Naive thymus-derived CD8-positive, alpha-beta T cell (primary cell): Measurements from ENCODE around the gene HTRA1. TPM values are rescaled to one million over a fixed set of nuclear protein-coding genes. Genes with fewer than 3 reads are reported as not detected.
A peak's percentile ranks its signal among the peaks of the same experiment; 100 is the strongest.

ENCODE experiments used
- ATAC-seq, 2 donors: fragments of 150-1000 bp; cut with Tn5 transposase in 1 of 2; sonication (Bioruptor Pico), chemical (Tn5 transposase) in 1 of 2; 1 replicate in 1 of 2; 2 replicates in 1 of 2; pipeline ENCODE4 v1.10.0; 2021; ENCODE audit warnings: mild to moderate bottlenecking in 2 of 2, moderate library complexity in 2 of 2
- POLR2A ChIA-PET: fragments of 350-600 bp; sonication (Branson Sonifier 250); formaldehyde crosslinking; loops from one replicate; lab custom pipeline; 2021; ENCODE audit warnings: antibody characterized with exemption; lab: Charles Lee
- DNase-seq, 10 donors: peaks; one replicate each; pipeline versions ENCODE4 v3.0.0 to v3.0.0-alpha.2; 2020 to 2022
- H3K27ac Mint-ChIP-seq, 10 donors: one replicate each; pipeline ENCODE4 v1.8.0; 2020 to 2022; ENCODE audit warnings: mild to moderate bottlenecking in 10 of 10, mixed read lengths in 10 of 10, moderate library complexity in 4 of 10, inconsistent platforms in 1 of 10
- H3K27me3 Mint-ChIP-seq, 5 donors: one replicate each; pipeline ENCODE4 v1.8.0; 2021 to 2022; ENCODE audit warnings: mixed read lengths in 5 of 5
- H3K36me3 Mint-ChIP-seq, 3 donors: one replicate each; pipeline ENCODE4 v1.8.0; 2020 to 2022; ENCODE audit warnings: mixed read lengths in 3 of 3, mild to moderate bottlenecking in 2 of 3, inconsistent platforms in 1 of 3
- H3K4me1 Mint-ChIP-seq, 4 donors: one replicate each; pipeline ENCODE4 v1.8.0; 2021 to 2022; ENCODE audit warnings: mixed read lengths in 4 of 4
- H3K4me3 Mint-ChIP-seq, 10 donors: one replicate each; pipeline ENCODE4 v1.8.0; 2020 to 2022; ENCODE audit warnings: mild to moderate bottlenecking in 10 of 10, mixed read lengths in 10 of 10, moderate library complexity in 6 of 10, inconsistent platforms in 1 of 10
- H3K9me3 Mint-ChIP-seq, 9 donors: one replicate each; pipeline ENCODE4 v1.8.0; 2020 to 2022; ENCODE audit warnings: mixed read lengths in 9 of 9, mild to moderate bottlenecking in 3 of 9, inconsistent platforms in 1 of 9, moderate library complexity in 1 of 9
- polyA plus RNA-seq, 3 donors: library from polyadenylated mRNA; unstranded; fragments of 300-500 nt; fragmentation: Illumina TruSeq; gene quantifications; one replicate each; pipeline ENCODE4 v1.2.3, GENCODE V29; 2021
- total RNA-seq, 8 experiments: library from RNA in 2 of 8; stranded (reverse) in 2 of 8; gene quantifications; one replicate each; pipeline ENCODE4 v1.2.3 and lab custom pipeline; 2021 to 2026

HTRA1 gene
- total and polyA plus RNA-seq, 5 experiments from 2014 or later = not detected

DNA sequence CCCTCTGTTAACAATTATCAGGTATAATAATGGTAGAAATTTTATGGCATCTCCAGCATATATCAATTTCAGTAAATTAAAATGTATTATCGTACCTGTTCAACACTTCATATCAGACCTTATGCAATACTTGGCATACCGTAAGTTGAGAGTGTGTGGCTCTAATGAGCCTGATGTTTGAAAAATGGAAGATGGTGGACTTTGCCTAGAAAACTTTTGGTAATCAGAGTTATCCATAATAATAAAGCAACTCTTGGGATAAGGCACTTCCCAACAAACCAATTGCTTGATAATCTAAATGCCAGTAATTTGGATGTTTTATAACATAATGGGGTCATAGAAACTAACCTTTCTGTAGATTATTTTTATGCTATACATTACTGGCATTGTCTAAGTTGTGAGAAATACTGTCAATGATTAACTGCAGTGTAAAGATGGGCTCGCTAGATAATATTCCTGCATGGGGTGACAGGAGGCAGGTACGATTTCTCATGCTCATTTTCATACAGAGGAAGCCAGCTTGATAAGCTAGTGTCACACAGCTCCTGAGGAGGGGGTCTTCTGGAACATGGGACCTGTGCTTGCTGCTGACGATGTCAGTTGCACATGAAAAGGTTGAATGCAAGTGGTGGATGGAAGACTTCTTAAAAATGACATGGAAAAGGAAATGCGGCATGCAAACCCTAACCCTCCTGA is 71.4 kb downstream of the HTRA1 start:
- Mint-ChIP-seq H3K4me3 (no peak overlapping the region), H3K27me3 (peaks cover 5 to 21% (median 9%) of the 10 kb centered on the region in 5 donors), H3K27ac (no peak overlapping the region), H3K9me3 (peaks cover 0 to 4% (median 0%) of the 10 kb centered on the region in 9 donors), H3K4me1 (peaks cover 0 to 4% (median 0%) of the 10 kb centered on the region in 4 donors), H3K36me3 (no peaks in the 10 kb centered on the region)
- ATAC-seq (no peak), DNase-seq (no peak)
- POLR2A ChIA-PET = no interaction called here

DNA sequence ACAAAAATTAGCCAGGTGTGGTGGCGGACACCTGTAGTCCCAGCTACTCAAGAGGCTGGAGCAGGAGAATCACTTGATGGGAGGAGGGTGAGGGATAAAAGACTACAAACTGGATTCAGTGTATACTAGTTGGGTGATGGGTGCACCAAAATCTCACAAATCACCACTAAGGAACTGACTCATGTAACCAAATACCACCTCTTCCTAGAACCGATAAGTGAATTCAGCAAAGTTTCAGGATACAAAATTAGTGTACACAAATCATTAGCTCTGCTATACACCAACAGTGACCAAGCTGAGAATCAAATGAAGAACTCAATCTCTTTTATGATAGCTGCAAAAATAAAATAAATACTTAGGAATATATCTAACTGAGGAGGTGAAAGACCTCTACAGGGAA is 76.2 kb downstream of the HTRA1 start:
- Mint-ChIP-seq H3K36me3 (no peaks in the 10 kb centered on the region), H3K4me1 (peaks cover 10 to 29% (median 21%) of the 10 kb centered on the region in 4 donors), H3K27me3 (peaks cover 0 to 11% (median 0%) of the 10 kb centered on the region in 5 donors), H3K9me3 (no peaks in the 10 kb centered on the region), H3K4me3 (no peak overlapping the region), H3K27ac (no peak overlapping the region)
- POLR2A ChIA-PET = interaction anchor here (0.6 kb wide), 1 partner anchor 109 kb away, joined by 4 read pairs; no protein-coding TSS in a partner anchor
- no peak for DNase-seq
- ATAC-seq = no peak

DNA sequence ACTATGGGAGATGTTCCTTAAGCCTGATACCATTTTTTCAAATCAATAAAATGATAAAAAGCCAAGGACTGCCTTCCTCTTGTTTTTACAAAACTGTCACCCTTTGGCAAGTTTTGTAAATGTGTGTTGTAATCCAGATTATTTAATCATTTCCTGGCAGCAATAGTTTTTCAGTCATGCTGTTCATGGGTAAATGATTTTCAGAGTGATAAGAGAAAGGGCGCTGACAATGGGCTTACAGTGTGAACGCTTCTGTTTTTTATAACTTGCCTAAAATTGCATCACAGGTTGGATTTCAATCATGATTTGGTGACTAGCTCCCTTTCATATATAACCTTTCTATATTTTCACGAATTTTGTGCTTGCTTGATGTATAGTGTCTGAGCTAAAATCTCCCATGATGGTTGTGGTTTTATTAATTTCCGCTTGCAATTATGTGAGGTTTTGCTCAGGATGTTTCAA is 80.2 kb downstream of the HTRA1 start:
- Mint-ChIP-seq H3K36me3 (no peaks in the 10 kb centered on the region), H3K4me3 (peak overlapping the region in 3 of 10 donors; percentile 8 to 57 (median 36)), H3K27me3 (peaks cover 0 to 5% (median 0%) of the 10 kb centered on the region in 5 donors), H3K27ac (peak overlapping the region in 1 of 10 donors; percentile 76), H3K4me1 (peaks cover 27 to 47% (median 35%) of the 10 kb centered on the region in 4 donors), H3K9me3 (no peaks in the 10 kb centered on the region)
- POLR2A ChIA-PET = no interaction called here
- ATAC-seq = peak in 1 of 2 donors; percentile 51
- peak in 1 of 10 donors; percentile 7 for DNase-seq

- H3K4me1 Mint-ChIP-seq = peaks cover 26 to 47% (median 38%) of the 10 kb centered on the region in 4 donors
- DNase-seq (no peak), ATAC-seq (no peak)
- peaks cover 0 to 2% (median 0%) of the 10 kb centered on the region in 5 donors for H3K27me3 Mint-ChIP-seq
- H3K36me3 Mint-ChIP-seq = no peaks in the 10 kb centered on the region
- H3K9me3 Mint-ChIP-seq = no peaks in the 10 kb centered on the region
- POLR2A ChIA-PET = no interaction called here
- peak overlapping the region in 2 of 10 donors; percentile 16 to 59 for H3K27ac Mint-ChIP-seq
- H3K4me3 Mint-ChIP-seq = peak overlapping the region in 1 of 10 donors; percentile 7
Measured at GRCh38 chr10:122543676-122544445, 82.5 kb downstream of the HTRA1 start.

- peaks cover 26 to 53% (median 38%) of the 10 kb centered on the region in 4 donors for H3K4me1 Mint-ChIP-seq
- H3K36me3 Mint-ChIP-seq = no peaks in the 10 kb centered on the region
- peak overlapping the region in 2 of 10 donors; percentile 16 to 59 for H3K27ac Mint-ChIP-seq
- POLR2A ChIA-PET = no interaction called here
- no peaks in the 10 kb centered on the region for H3K27me3 Mint-ChIP-seq
- ATAC-seq = no peak
- DNase-seq = peak in 1 of 10 donors; percentile 13
- peak overlapping the region in 1 of 10 donors; percentile 17 for H3K4me3 Mint-ChIP-seq
- no peaks in the 10 kb centered on the region for H3K9me3 Mint-ChIP-seq
Measured at GRCh38 chr10:122544493-122544892, 83.1 kb downstream of the HTRA1 start.

DNA sequence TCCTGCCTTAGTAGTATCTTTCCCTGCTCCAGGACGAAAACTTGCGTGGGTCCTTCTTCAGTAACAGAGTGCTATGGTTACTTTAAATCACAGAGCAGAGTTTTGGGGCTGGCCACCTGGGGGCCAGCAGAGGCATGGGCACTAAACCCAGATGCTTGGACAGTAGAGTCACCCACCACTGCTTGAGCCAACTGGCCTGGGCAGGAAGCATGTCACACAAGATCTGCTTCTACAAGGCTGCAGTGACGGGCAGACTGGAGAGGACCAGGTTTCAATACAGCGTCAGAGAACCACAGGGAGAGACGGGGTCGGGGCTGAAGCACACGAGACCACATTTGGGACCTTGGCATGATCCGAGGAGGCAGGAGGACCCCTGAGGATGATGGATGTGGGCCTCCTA is 84.9 kb downstream of the HTRA1 start:
- ATAC-seq (no peak), DNase-seq (no peak)
- peaks cover 27 to 48% (median 40%) of the 10 kb centered on the region in 4 donors for H3K4me1 Mint-ChIP-seq
- no peaks in the 10 kb centered on the region for H3K36me3 Mint-ChIP-seq
- H3K27ac Mint-ChIP-seq = peak overlapping the region in 4 of 10 donors; percentile 29 to 71 (median 52)
- no peaks in the 10 kb centered on the region for H3K9me3 Mint-ChIP-seq
- H3K4me3 Mint-ChIP-seq = no peak overlapping the region
- no peaks in the 10 kb centered on the region for H3K27me3 Mint-ChIP-seq
- POLR2A ChIA-PET = no interaction called here

DNA sequence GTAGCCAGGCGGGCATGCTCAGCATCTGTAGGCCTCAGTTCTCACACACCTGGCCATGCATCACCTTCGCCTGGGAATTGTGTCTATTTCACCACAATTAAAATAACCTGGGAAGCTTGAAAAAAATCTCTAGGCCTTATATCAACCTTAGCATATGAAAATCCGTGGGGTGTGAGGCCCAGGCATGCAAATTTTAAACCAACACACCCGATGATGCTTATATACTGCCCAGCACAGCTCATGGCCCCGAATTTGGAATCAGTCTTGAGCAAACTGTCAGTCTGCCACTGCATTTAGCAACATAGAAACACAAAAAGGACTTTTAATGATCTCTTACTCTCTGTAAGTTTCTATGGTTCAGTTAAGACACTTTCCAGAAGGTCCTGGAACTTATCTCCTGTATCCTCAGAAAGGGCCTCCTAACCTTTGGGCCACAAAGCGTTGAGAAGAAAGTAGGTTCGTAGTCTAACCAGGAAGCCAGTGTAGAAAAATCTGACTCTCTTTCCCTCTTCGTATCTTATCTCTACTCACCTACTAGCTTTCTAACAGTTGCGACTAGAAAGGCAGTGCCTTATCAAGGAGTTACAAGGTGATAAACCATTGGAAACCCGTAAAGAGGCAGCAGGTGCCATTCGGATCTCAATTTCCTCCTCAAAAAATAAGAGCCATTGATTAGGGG is 87.2 kb downstream of the HTRA1 start:
- Mint-ChIP-seq H3K27me3 (no peaks in the 10 kb centered on the region), H3K4me1 (peaks cover 21 to 33% (median 25%) of the 10 kb centered on the region in 4 donors), H3K36me3 (no peaks in the 10 kb centered on the region), H3K4me3 (no peak overlapping the region), H3K27ac (peak overlapping the region in 2 of 10 donors; percentile 29 to 69), H3K9me3 (no peaks in the 10 kb centered on the region)
- DNase-seq (no peak), ATAC-seq (no peak)
- POLR2A ChIA-PET = no interaction called here

DNA sequence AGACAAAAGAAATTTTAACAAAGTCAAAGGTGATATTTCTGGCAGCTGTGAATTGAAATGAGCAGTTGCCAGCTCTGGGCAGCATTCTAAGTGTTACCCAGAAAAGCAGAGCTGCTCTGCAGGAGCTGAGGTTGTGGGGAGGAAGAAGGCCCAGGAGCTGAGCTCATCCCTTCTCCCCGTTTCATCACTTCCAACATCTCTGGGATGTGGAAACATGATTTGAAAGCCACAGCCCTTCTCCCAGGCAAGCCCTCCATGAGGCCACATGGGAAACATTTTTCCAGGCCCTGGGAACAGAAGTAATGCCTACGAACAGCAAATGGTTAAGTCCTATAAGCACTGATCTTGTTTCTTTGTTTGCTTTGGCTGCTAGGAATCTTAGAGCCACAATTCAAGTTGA is 88.3 kb downstream of the HTRA1 start:
- Mint-ChIP-seq H3K9me3 (no peaks in the 10 kb centered on the region), H3K4me3 (no peak overlapping the region), H3K36me3 (no peaks in the 10 kb centered on the region), H3K27ac (peak overlapping the region in 2 of 10 donors; percentile 61 to 69), H3K4me1 (peaks cover 14 to 24% (median 19%) of the 10 kb centered on the region in 4 donors), H3K27me3 (no peaks in the 10 kb centered on the region)
- no peak for ATAC-seq
- POLR2A ChIA-PET = no interaction called here
- no peak for DNase-seq

GRCh38 chr10:122550427-122550826 is 89.1 kb downstream of the HTRA1 start:
- Mint-ChIP-seq H3K27me3 (peaks cover 0 to 2% (median 0%) of the 10 kb centered on the region in 5 donors), H3K36me3 (no peaks in the 10 kb centered on the region), H3K4me3 (peak overlapping the region in 2 of 10 donors; percentile 31 to 34), H3K4me1 (peaks cover 14 to 24% (median 19%) of the 10 kb centered on the region in 4 donors), H3K27ac (peak overlapping the region in 4 of 10 donors; percentile 39 to 94 (median 62)), H3K9me3 (no peaks in the 10 kb centered on the region)
- ATAC-seq (no peak), DNase-seq (no peak)
- POLR2A ChIA-PET = no interaction called here

DNA sequence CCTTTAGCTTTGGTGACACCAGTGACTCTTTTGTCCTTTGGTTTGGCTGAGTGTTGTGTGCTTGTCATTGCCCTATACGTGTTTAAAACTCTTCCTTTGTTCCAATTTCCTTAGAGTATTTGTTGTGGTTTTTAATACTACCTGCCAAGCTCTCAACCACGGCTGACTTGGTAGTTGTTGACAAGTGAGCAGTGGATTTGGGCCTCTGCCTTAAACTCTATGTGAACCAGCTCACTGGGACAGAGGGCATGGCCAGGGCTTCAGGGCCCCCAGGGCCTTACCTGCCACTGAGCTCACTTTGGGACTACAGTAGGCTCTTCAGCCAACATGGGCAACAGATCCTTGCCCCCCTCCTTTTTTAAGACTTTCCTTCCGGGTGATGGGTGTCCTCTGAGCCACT is 89.6 kb downstream of the HTRA1 start:
- POLR2A ChIA-PET = no interaction called here
- H3K27ac Mint-ChIP-seq = peak overlapping the region in 6 of 10 donors; percentile 56 to 94 (median 70)
- H3K9me3 Mint-ChIP-seq = no peaks in the 10 kb centered on the region
- peaks cover 0 to 7% (median 0%) of the 10 kb centered on the region in 5 donors for H3K27me3 Mint-ChIP-seq
- DNase-seq = peak in 2 of 10 donors; percentile 13 to 21
- peaks cover 14 to 24% (median 19%) of the 10 kb centered on the region in 4 donors for H3K4me1 Mint-ChIP-seq
- no peaks in the 10 kb centered on the region for H3K36me3 Mint-ChIP-seq
- peak; percentile 47 to 67 for ATAC-seq
- H3K4me3 Mint-ChIP-seq = peak overlapping the region in 5 of 10 donors; percentile 17 to 76 (median 48)

GRCh38 chr10:122551450-122551849 is 90.1 kb downstream of the HTRA1 start:
- peak in 8 of 10 donors; percentile 12 to 70 (median 26) for DNase-seq
- Mint-ChIP-seq H3K4me1 (peaks cover 14 to 27% (median 20%) of the 10 kb centered on the region in 4 donors), H3K4me3 (peak overlapping the region in 6 of 10 donors; percentile 17 to 76 (median 45)), H3K9me3 (no peaks in the 10 kb centered on the region), H3K27ac (peak overlapping the region in 9 of 10 donors; percentile 41 to 94 (median 64)), H3K27me3 (peaks cover 0 to 11% (median 0%) of the 10 kb centered on the region in 5 donors), H3K36me3 (no peaks in the 10 kb centered on the region)
- POLR2A ChIA-PET = no interaction called here
- peak; percentile 80 for ATAC-seq

GRCh38 chr10:122553341-122553740 is 92.0 kb downstream of the HTRA1 start:
- no peaks in the 10 kb centered on the region for H3K9me3 Mint-ChIP-seq
- peak overlapping the region in 2 of 10 donors; percentile 60 to 70 for H3K27ac Mint-ChIP-seq
- ATAC-seq (no peak), DNase-seq (no peak)
- peaks cover 19 to 27% (median 23%) of the 10 kb centered on the region in 4 donors for H3K4me1 Mint-ChIP-seq
- H3K4me3 Mint-ChIP-seq = peak overlapping the region in 1 of 10 donors; percentile 51
- H3K27me3 Mint-ChIP-seq = peaks cover 0 to 14% (median 0%) of the 10 kb centered on the region in 5 donors
- POLR2A ChIA-PET = no interaction called here
- no peaks in the 10 kb centered on the region for H3K36me3 Mint-ChIP-seq
